ENCODE data around the gene CSMD2.

- no peak for TF ChIP-seq CTCF (IDR thresholded peaks at IDR 0.05; ENCODE audit: low read length)
- no peak for TF ChIP-seq EZH2 (optimal IDR thresholded peaks at IDR 0.05; ENCODE audit: low read depth, low read length)
- TF ChIP-seq EZH2phosphoT487 (IDR thresholded peaks at IDR 0.05; ENCODE audit: low read length) = no peak
Observed at GRCh38 chr1:33660956-33661355, 504.1 kb downstream of the CSMD2 start.

Measured in MM.1S (cell line).